Hypothalamus (tissue), 51 donors: ENCODE results near the gene ANXA8.
"Not testable (repeated sequence)": the region's sequence is repeated elsewhere in the genome, so short reads cannot be mapped to it uniquely, and the experiment has no call there.

Experiments used
- DNase-seq, 51 donors: peaks; one replicate each; lab custom pipeline; 2025; lab: John Stamatoyannopoulos, UW

ANXA8 gene

DNA sequence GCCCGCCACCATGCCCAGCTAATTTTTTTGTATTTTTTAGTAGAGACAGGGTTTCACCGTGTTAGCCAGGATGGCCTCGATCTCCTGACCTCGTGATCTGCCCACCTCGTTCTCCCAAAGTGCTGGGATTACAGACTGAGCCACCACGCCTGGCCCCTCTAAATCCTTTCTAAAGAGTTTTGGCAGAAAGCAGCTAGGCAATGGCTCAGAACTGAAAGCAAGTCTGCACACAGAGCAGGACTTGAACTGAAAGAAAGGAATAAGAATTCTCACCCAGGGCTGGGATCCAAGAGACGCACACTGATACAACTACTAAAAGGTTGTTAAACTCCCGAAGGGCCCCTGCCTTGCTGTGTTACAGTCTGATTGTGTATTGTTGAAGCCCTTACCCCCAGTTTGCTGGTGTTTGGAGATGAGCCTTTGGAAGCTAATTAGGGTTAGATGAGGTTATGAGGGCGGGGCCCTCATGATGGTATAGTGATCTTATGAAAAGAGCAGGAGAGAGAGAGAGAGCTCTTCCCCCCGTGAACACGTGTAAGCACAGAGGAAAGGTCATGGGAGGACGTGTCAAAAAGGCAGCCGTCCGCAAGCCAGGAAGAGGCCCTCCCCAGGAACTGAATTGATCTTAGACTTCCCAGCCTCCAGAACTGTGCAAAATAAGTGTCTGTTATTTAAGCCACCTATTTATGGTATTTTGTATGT lies 18.5 kb downstream of the ANXA8 start:
- DNase-seq, result not testable (repeated sequence)

DNA sequence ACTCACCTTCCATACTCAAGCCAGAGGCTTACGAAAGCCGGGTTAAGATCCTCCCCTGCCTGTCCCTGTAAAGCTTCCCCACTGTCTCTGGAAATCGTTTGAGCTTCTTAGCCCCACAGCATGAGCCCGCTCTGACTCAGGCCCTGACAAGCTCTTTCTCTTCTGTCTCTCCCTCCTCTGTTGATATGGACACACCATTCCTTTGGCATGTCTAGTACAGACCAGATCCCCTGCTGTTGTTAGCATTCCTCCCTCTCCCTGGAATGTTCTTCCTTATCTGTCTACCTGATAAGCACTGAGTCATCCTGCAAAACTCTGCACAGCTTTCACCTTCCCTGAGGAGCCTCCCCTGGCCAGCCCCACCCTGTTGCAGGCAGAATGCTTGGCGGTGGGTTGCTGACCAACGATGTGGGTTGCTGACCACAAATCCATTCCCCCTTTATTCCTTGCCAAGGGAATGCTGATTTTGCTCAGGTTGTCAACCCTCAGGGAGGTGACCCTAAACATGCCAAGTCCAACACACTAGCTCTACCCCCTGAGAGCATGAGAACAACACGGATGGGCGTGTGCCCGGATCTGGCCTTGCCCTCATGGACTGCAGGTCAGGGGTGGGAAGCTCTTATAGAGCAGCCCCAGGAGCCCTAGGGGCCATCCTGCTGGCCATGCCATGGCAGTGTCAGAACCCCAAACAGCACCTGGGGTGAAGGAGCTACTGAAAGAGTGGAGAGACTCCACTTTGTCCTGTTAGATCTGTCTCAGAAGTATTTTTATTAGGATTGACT lies 21.1 kb downstream of the ANXA8 start:
- DNase-seq, result not testable (repeated sequence)

DNA sequence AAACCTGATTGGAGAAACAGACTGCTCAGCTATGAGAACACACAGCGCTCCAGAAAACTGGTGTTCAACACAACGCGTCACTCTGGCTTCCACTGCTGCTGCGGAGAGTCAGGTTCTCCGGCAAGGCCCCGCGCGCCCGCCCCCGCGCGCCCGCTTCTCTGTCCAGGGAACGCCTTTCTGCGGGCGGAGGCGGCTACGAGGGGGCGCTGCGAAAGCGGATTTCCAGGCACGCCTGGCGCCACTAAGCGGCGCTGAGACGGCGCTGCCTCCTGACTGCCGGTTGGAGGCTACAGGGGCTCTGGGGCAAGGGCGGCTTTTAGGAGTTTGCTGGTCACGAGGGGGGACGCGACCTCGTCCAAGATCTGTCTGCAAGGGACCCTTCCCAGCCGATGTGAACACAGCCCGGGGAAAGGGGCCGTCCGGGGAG lies 22.6 kb downstream of the ANXA8 start:
- DNase-seq, result peak in 14 of 51 donors; percentile 10 to 47 (median 28)

DNA sequence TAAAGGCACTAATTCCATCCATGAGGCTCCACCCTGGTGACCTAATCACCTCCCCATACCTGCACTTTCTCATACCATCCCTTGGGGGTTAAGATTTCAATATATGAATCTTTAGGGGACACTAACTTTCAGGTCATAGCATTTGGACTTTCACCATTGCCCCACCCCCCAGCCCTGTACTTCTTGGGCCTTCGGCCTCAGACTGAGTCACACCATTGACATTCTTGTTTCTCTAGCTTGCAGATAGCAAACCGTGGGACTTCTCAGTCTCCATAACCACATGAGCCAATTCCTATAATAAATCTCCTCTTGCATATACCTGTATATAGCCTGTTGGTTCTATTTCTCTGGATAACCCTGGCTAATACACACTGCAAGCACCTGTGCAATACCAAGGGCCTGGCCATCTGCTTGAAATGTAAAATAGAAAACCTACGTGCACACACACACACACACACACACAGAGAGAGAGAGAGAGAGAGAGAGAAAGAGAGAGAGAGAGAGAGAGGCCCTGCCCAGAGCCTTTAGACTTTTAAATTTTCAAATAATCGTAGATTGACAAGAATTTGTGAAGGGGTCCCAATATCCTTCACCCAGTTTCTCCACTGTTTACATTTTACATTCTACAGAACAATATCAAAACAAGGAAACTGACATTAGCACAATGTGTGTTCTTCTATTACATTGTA lies 25.3 kb downstream of the ANXA8 start:
- DNase-seq, result no peak

- no peak for DNase-seq
Observed at GRCh38 chr10:47457826-47458225, 26.1 kb downstream of the ANXA8 start.

DNA sequence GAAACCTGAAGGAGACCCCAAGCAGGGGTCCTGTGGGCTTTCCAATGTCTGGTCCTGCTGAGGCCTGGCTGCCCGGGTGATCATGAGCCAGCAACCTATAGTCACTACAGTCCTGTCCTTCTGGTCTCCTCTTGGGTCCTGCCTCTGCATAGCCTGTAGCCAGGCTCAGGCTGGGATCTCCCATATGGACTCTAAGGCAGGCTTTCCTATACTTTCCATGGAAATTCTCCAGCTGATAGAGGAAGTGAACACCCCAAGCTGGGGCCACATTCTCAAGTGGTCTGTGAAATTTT lies 26.4 kb downstream of the ANXA8 start:
- DNase-seq, result no peak

- DNase-seq, result no peak
Observed at GRCh38 chr10:47456794-47457527, 27.0 kb downstream of the ANXA8 start.

DNA sequence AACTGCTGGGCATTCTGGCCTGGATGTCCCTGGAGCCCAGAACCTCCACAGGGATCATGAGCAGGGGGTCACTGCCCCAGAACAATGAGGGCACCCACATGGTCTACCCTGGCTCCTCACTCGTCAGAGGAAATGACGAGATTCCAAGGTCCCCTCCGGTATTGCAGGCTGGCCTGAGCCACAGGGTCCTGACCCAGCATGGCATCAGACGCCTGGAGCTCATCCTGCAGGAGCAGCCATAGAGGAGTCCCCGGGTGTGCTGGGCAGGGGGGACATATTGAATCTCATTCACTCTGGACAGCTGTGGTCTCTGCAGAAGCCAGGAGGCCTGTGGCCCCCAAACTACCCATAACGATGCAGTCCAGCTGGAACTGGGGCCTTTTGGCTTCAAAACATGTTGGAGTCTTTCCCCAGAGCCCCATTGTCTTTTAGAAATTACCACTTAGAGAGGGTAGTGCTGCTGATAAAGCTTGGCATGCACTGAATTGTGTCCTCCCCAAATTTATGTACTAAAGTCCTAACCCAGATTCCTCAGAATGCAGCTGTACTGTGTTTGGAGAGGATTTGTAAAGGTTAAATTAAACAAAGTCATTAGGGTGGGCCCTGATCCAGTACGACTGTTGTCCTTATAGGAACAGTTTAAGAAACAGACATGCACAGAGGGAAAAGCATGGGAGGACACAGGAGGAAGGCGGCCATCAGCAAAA lies 27.7 kb downstream of the ANXA8 start:
- DNase-seq, result no peak

- DNase-seq, result not testable (repeated sequence)
Observed at GRCh38 chr10:47455350-47456078, 28.4 kb downstream of the ANXA8 start.

GRCh38 chr10:47454780-47455058 lies 29.2 kb downstream of the ANXA8 start:
- DNase-seq, result no peak

DNA sequence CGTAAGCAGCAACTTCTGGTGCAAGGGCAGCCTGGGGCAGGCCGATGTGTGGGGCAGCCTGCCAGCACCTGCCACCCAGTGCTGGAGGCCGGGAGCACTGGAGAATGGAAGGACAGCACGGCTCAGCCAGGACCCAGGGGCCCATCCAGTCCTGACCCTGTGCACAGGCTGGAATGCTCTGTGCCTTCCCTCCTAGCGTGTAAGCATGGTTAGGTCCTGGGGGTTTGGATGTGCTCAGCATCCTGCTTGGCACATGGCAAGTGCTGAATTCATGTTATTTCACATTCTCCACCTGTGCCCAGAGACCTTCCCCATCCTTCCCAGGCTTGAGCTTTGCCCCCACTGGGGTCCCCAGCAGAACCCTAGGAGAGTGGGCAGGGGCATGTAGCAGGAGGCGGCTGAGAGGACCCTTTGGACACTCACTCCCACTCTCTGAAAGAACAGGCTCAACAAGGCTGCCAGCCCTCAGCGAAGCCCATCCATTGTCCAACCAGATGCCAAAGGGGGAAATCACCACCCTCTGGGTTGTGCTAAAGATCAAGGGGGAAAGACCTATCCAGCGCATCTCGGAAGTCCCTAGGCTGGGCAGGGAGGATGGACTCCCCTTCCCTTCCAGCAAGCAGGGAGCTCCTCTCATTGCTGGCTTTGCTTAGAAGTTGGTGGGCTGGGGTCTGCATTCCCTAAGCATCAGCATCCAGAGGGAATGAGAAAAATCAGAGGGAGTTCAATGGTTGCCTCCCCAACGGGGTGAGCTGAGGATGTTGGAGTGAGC lies 29.7 kb downstream of the ANXA8 start:
- DNase-seq, result no peak

DNA sequence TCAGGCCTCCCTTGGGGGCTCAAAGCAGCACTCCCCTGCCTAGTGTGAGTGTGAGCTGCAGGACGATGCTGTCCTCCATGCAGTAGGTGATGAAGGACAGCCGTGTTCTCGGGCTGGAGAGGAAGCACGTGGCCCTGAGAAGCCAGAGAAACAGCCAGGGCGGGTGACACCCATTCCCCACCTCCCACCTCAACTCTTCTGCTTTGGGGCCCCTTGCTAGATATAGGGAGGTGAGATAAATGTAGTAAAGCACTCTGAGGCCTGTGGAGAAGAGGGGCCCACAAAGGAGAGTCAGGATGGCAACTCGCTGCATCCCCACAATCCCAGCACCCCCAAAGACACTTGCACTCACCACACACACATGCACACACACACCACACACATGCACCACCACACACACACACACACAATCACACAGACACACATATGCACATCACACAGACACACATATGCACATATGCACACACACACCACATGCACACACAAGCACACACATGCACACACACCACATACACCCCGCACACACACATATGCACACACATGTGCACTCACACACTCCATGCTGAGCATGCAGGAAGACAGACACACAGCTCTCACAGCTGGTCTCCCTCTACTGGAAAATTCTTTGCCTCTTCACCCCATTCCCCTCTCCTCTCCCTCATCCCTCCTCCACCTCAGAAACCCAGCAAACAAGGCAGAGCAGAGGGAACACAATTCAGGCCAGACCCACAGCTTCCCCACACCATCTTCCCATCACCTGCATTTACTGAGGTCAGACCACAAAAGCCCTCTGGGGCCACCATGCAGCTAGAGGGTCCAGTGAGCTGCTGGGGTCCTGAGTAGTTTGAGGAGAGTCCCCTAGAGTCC lies 30.5 kb downstream of the ANXA8 start:
- no peak for DNase-seq

- DNase-seq, result no peak
Observed at GRCh38 chr10:47452495-47453140, 31.3 kb downstream of the ANXA8 start.

DNA sequence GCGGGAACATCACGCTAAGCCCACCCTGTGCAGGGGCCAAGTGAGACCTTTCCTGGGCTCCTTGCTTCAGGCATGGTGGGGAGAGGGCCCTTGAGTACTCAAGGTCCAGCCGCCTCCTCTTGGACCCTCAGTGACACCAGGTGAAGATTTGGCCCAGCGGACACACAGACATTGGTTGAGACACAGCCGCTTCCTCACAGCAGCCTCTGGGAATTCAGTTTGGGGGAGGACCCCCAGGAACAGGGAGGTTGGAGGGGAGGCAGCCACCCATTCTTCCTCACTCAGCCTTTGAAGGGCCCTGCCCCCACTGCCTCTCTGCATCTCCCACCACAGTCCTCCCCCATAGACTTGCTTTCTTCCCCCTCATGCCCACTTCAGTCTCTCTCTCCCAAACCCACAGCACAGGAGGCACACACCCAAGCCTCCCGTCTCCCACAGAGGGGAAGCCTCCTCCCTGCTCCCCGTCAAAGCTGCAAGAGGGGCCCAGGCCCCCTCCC lies 31.9 kb downstream of the ANXA8 start:
- DNase-seq, result no peak

GRCh38 chr10:47451273-47451997 lies 32.5 kb downstream of the ANXA8 start:
- DNase-seq, result no peak

DNA sequence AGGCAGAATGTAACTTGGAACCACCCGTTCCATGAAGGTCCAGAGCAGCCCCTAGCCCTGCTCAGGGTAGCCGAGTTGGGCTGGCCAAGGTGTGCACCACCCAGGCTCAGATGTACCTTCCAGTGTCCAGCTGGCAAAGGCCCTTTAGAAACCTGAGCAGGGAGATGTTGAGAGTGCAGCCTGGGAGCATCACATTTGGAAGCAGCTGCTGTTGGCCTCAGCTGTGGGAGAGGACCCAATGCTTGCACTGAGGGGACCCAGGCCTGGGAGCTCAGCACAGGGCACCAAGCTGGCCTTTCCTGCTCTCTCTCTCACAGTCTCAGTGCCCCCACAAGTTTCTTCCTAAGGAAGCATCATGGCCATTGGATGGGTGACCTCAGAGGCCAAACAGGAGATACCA lies 33.5 kb downstream of the ANXA8 start:
- DNase-seq, result no peak

GRCh38 chr10:47449979-47450378 lies 33.9 kb downstream of the ANXA8 start:
- DNase-seq, result no peak
